Testis (tissue), 3 donors: Measurements from ENCODE around the gene TMEM184A. TPM values are rescaled to one million over a fixed set of nuclear protein-coding genes. Genes with fewer than 3 reads are reported as not detected.
A peak's percentile ranks its signal among the peaks of the same experiment; 100 is the strongest.

Source experiments
- DNase-seq: peaks from one replicate; pipeline ENCODE4 v3.0.0-alpha.2; 2019
- H3K27ac ChIP-seq, 2 donors: fragments of 200-600 bp; sonication (generic); one replicate each; pipeline ENCODE4 v1.5.1; 2019
- H3K27me3 ChIP-seq: fragments of 200-600 bp; sonication (generic); one replicate; pipeline ENCODE4 v1.5.1; 2019
- H3K36me3 ChIP-seq: fragments of 200-600 bp; sonication (generic); one replicate; pipeline ENCODE4 v1.5.1; 2017; ENCODE audit warnings: low read depth; ENCODE audit errors: missing control alignments
- H3K4me1 ChIP-seq: fragments of 200-600 bp; sonication (generic); one replicate; pipeline ENCODE4 v1.5.1; 2019
- H3K4me3 ChIP-seq, 2 donors: fragments of 200-600 bp; sonication (generic); one replicate each; pipeline ENCODE4 v1.5.1; 2017 to 2019
- H3K9me3 ChIP-seq: fragments of 200-600 bp; sonication (generic); one replicate; pipeline ENCODE4 v1.5.1; 2017
- CTCF ChIP-seq, 3 experiments: fragments of 450-650 bp in 2 of 3; fragments of 200-600 bp in 1 of 3; sonication (generic) in 1 of 3; IDR thresholded peaks; one replicate each; pipeline ENCODE4 v1.5.1; 2016 to 2019; ENCODE audit warnings: antibody characterized with exemption in 3 of 3, mild to moderate bottlenecking in 2 of 3, moderate library complexity in 1 of 3
- POLR2A ChIP-seq: fragments of 450-650 bp; IDR thresholded peaks from one replicate; pipeline ENCODE4 v1.6.1; 2017; ENCODE audit warnings: antibody characterized with exemption, mild to moderate bottlenecking, moderate library complexity
- WGBS, 2 donors: methylation state at CpG; one replicate each; pipeline ENCODE4 v1.1.5; 2018; 5-methylcytosine and 5-hydroxymethylcytosine counted together
- intact Hi-C: fragments of 100-400 bp; cut with DNase I; formaldehyde crosslinking; loops from one replicate; pipeline ENCODE4 v1.15.1; 2023; ENCODE audit warnings: low total_unique reads
- polyA plus RNA-seq: library from polyadenylated mRNA; stranded (reverse); fragments of 350-450 nt; fragmentation: Illumina TruSeq; extraction: RNeasy Lipid Tissue Mini Kit (QIAGEN cat#74804); gene quantifications from one replicate; pipeline ENCODE4 v1.2.3, GENCODE V29; 2014; ENCODE audit warnings: low read depth, low replicate concordance; ENCODE audit not compliant: insufficient read depth
- total RNA-seq, 2 donors: library from RNA; depleted of rRNA; stranded (reverse); fragments of >200 nt; gene quantifications; one replicate each; pipeline ENCODE4 v1.2.3, GENCODE V29; 2016

TMEM184A gene
- total and polyA plus RNA-seq, 3 donors from 2014 or later = 7.1 to 20.9 (median 18.7) TPM

GRCh38 chr7:1540776-1541271 is 15.2 kb downstream of the TMEM184A start:
- no peaks in the 10 kb centered on the region for H3K27me3 ChIP-seq
- TF ChIP-seq CTCF (IDR thresholded peaks at IDR 0.05) (no peak), POLR2A (no peak)
- no peak overlapping the region for H3K4me3 ChIP-seq
- H3K27ac ChIP-seq = no peak overlapping the region
- no peaks in the 10 kb centered on the region for H3K36me3 ChIP-seq
- no peak for DNase-seq
- intact Hi-C loops = no loop called here
- 93 to 100% methylated on average over 2 to 31 of the region's 31 CpGs for WGBS, 2 donors
- H3K9me3 ChIP-seq = no peaks in the 10 kb centered on the region
- H3K4me1 ChIP-seq = peaks cover 38% of the 10 kb centered on the region

- no peak for TF ChIP-seq POLR2A
- TF ChIP-seq CTCF (IDR thresholded peaks at IDR 0.05) = no peak
- intact Hi-C loops = no loop called here
- WGBS, 2 donors = 96% methylated on average over 42 to 73 of the region's 73 CpGs
Measured at GRCh38 chr7:1539882-1540775, 15.9 kb downstream of the TMEM184A start.

GRCh38 chr7:1539181-1539881 is 16.7 kb downstream of the TMEM184A start:
- no peak for DNase-seq
- Histone ChIP-seq H3K27ac (peak overlapping the region in 1 of 2 donors; percentile 92), H3K36me3 (no peaks in the 10 kb centered on the region), H3K9me3 (no peaks in the 10 kb centered on the region), H3K27me3 (no peaks in the 10 kb centered on the region), H3K4me3 (no peak overlapping the region), H3K4me1 (peaks cover 26% of the 10 kb centered on the region)
- 84 to 91% methylated on average over 13 to 32 of the region's 36 CpGs for WGBS, 2 donors
- no peak for TF ChIP-seq POLR2A
- TF ChIP-seq CTCF (IDR thresholded peaks at IDR 0.05) = no peak
- intact Hi-C loops = no loop called here

More at GRCh38 chr7:1539882-1540775, 15.9 kb downstream of the TMEM184A start:
- Histone ChIP-seq H3K27me3 (no peaks in the 10 kb centered on the region), H3K4me3 (no peak overlapping the region), H3K4me1 (peaks cover 31% of the 10 kb centered on the region), H3K27ac (no peak overlapping the region), H3K9me3 (no peaks in the 10 kb centered on the region), H3K36me3 (no peaks in the 10 kb centered on the region)
- no peak for DNase-seq

- WGBS, 2 donors = 72 to 86% methylated on average over 8 to 18 of the region's 25 CpGs
- no peaks in the 10 kb centered on the region for H3K36me3 ChIP-seq
- H3K4me3 ChIP-seq = no peak overlapping the region
- H3K27ac ChIP-seq = peak overlapping the region; percentile 92 to 94
- H3K9me3 ChIP-seq = no peaks in the 10 kb centered on the region
- DNase-seq = no peak
- intact Hi-C loops = no loop called here
- no peaks in the 10 kb centered on the region for H3K27me3 ChIP-seq
- TF ChIP-seq POLR2A = no peak
- TF ChIP-seq CTCF (IDR thresholded peaks at IDR 0.05) = no peak
- peaks cover 26% of the 10 kb centered on the region for H3K4me1 ChIP-seq
Measured at GRCh38 chr7:1538544-1539180, 17.3 kb downstream of the TMEM184A start.
